Cardiac fibroblast (primary cell): ENCODE results near the gene CTDSPL.

Experiments
- DNase-seq, 2 donors: peaks; one replicate each; pipeline versions ENCODE4 v3.0.0 to v3.0.0-alpha.2; 2010; ENCODE audit warnings: low read depth in 2 of 2
- H3K4me3 ChIP-seq, 2 donors: replicated peaks in 1 of 2; 1 replicate in 1 of 2; 2 replicates in 1 of 2; pipeline ENCODE4 v1.5.1; 2011; ENCODE audit warnings: low read depth in 2 of 2, low read length in 2 of 2, mild to moderate bottlenecking in 2 of 2, moderate library complexity in 1 of 2
- TF ChIP-seq, protein P1 (sequence below): IDR thresholded peaks from one replicate; pipeline ENCODE4 v1.5.1; 2011; ENCODE audit warnings: low read depth, mild to moderate bottlenecking, low read length, inconsistent platforms

The CTDSPL gene

DNA sequence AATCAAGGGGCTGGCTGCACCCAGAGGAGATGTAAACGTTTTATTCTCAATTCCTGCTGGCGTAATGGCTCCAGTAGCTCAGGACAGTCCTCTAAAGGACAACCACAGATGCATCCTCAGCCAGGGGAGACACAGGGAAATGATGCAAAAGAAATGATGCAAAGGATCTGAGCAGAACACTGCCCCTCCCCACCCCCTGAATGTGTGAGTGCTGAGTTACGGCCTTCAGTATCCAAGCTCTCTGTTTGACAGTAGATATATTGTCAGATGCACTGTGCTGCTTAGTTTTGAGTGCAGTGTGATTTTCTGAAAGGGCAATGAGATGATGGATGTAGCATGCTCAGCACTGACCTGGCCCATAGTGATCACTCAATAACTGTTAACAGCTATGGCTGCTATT lies 41.4 kb upstream of the CTDSPL start:
- TF ChIP-seq, protein P1, sequence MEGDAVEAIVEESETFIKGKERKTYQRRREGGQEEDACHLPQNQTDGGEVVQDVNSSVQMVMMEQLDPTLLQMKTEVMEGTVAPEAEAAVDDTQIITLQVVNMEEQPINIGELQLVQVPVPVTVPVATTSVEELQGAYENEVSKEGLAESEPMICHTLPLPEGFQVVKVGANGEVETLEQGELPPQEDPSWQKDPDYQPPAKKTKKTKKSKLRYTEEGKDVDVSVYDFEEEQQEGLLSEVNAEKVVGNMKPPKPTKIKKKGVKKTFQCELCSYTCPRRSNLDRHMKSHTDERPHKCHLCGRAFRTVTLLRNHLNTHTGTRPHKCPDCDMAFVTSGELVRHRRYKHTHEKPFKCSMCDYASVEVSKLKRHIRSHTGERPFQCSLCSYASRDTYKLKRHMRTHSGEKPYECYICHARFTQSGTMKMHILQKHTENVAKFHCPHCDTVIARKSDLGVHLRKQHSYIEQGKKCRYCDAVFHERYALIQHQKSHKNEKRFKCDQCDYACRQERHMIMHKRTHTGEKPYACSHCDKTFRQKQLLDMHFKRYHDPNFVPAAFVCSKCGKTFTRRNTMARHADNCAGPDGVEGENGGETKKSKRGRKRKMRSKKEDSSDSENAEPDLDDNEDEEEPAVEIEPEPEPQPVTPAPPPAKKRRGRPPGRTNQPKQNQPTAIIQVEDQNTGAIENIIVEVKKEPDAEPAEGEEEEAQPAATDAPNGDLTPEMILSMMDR, result no peak
- no peak overlapping the region for H3K4me3 ChIP-seq
- DNase-seq, result no peak

DNA sequence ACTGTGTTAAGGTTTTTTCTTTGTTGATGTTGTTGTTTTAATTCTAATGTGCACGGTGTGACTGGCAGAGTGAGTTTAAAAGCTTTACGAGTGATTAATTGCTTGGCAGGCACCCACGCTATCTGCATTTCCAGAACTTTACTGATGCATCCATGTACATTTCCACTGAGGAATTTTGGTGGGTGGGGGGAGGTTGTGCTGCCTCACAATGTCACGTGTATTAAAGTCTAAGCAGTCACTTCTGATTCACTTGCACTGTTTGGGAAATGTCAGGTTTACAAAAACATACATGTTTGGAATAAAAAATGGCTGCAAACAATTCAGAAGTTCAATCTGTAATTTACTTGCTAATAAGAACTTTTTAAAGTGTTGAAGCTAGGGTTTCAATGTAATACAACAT lies 38.5 kb upstream of the CTDSPL start:
- TF ChIP-seq, protein P1, result no peak
- peak in 1 of 2 donors; percentile 42 for DNase-seq
- no peak overlapping the region for H3K4me3 ChIP-seq

DNA sequence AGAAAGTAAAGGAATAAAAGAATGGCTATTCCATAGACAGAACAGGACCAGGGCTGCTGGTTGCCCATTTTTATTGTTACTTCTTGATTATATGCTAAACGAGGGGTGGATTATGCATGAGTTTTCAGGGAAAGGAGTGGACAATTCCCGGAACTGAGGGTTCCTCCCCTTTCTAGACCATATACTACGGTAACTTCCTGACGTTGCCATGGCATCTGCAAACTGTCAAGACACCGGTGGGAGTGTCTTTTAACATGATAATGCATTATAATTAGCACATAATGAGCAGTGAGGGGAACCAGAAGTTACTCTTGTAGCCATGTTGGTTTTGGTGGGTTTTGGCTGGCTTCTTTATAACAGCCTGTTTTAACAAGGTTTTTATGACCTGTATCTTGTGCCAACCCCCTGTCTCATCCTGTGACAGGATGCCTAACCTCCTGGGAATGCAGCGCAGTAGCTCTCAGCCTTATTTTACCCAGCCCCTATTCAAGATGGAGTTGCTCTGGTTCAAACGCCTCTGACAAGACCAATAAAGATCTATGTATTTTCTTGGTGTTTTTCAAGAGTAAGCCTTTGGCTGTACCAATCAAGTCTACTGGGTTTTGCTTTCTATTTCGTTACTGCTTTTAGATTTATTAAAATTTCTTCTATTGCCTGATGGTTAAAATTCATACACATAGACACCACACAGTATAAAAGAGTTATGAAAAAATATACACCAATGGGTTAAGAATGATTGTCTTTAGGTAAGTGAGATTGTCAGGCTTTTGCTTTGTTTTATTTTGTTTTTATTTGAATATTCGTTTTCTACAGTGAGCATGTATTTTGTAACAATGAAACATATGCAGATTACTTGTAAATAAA lies 37.4 kb upstream of the CTDSPL start:
- TF ChIP-seq, protein P1, result no peak
- DNase-seq, result no peak
- H3K4me3 ChIP-seq, result no peak overlapping the region

DNA sequence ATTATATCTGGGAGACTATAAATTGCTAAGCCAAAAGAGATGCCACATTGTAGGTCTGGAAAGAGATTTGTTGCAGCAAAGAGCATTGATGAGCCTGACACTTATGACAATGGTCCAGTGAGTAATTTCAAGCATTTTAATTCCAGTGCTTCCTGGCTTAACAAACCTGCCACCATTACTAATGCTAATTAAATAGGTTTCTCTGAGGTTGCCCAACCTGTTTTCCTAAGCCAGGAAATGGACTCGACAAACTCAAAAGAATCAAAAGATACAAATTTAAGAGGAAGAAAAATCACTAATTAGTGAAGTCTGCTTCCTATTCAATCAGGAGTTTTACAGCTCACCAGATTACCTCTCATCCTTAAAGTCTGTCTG lies 36.7 kb upstream of the CTDSPL start:
- no peak for DNase-seq
- TF ChIP-seq, protein P1, result no peak
- no peak overlapping the region for H3K4me3 ChIP-seq

DNA sequence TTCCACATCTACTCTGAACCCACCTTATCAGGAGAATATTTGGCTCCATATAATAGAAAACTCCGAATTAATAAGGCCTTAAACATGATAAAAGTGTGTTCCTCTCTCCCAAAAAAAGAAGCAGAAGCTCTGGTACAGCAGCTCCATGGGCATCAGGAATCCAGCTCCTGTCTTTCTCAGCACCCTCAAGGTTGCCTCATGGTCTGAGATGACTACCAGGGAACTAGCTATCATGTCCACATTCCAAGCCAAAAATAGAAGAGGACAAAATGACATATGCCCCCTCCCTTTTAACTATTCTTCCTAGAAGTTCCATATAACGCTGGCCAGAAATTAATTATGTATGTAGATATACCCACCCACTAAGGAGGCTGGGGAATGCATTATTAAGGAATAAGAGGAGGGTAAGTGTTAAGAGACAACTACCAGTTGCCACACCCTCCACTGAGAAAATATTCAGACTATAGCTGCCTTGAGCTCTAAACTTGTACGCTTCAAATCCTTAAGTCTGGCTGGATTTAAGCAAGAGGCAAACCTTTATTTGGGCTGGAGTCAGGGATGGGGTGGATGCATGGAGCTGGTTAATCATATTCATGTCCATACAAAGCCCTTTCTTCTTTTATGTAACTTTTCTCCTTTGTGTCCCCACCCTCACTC lies 35.8 kb upstream of the CTDSPL start:
- H3K4me3 ChIP-seq, result no peak overlapping the region
- TF ChIP-seq, protein P1, result no peak
- DNase-seq, result no peak

DNA sequence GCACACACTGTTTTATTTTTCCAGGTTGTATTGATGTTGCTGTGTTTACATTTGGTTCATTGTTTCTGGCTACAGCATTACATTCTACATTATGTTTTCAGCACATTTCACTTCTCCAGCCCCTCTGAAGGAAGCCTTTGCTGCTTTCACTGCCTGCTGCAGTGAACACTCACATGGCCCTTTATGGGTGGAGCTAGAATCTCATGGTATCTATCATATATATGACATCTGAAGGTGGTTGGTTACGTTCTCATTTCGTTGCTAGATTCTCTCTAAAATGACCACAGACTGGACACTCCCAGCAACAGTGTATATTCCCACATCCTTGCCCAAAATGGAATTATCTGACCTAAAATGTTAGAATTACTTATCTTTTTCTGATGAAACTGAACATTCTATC lies 35.2 kb upstream of the CTDSPL start:
- no peak for DNase-seq
- TF ChIP-seq, protein P1, result no peak
- H3K4me3 ChIP-seq, result no peak overlapping the region
